Bronchus fibroblast of lung (primary cell): ENCODE results near the gene CCDC51. TPM values are rescaled to one million over a fixed set of nuclear protein-coding genes. Genes with fewer than 3 reads are reported as not detected.

ENCODE experiments used
- total RNA-seq: library from RNA; depleted of rRNA; stranded (reverse); fragments of >200 nt; gene quantifications from 2 replicates; pipeline ENCODE4 v1.2.3, GENCODE V29; 2015

Gene CCDC51
- total RNA-seq = 17.0 and 18.9 TPM in 2 replicates

DNA sequence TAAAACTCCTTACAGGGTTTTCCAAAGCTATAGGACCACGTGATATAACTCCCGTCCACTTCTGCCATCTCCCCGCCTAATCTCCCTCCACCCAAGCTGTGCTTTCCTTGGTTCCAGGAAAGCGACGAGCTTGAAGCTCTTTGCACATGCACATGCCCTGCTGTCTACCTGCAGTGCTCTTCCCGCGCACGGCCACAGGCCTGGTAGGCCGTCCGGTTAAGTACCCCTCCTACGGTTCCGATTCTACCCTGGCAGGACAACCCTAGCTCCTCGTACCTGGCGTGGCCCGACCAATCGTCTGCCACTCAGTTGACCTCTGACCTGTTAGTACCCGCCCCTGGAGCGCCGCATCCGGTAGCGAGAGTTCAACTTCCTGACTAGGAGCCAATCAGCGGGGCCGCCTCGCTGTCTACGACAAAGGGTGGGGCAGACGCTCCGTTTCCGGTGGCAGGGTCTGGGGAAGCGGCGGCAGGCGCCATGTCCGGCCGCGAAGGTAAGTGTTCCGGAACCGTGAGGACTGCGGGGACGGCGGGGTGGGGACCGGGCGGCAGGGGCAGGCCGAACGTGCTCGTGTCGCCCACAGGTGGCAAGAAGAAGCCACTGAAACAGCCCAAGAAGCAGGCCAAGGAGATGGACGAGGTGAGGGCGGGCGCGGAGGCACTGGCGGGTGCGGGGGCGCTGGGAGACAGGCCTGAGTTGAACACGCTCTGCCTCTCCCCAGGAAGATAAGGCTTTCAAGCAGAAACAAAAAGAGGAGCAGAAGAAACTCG lies at the start of gene CCDC51, which contains the start of gene TMA7:
Gene CCDC51, minus strand, starts transcription at position 300 of the 770 bp plus-strand sequence. CDS start 4,991 bp downstream, outside the sequence.
Gene TMA7, plus strand, starts transcription at position 438 of the 770 bp plus-strand sequence. Its CDS starts 40 bp downstream, at position 478.

DNA sequence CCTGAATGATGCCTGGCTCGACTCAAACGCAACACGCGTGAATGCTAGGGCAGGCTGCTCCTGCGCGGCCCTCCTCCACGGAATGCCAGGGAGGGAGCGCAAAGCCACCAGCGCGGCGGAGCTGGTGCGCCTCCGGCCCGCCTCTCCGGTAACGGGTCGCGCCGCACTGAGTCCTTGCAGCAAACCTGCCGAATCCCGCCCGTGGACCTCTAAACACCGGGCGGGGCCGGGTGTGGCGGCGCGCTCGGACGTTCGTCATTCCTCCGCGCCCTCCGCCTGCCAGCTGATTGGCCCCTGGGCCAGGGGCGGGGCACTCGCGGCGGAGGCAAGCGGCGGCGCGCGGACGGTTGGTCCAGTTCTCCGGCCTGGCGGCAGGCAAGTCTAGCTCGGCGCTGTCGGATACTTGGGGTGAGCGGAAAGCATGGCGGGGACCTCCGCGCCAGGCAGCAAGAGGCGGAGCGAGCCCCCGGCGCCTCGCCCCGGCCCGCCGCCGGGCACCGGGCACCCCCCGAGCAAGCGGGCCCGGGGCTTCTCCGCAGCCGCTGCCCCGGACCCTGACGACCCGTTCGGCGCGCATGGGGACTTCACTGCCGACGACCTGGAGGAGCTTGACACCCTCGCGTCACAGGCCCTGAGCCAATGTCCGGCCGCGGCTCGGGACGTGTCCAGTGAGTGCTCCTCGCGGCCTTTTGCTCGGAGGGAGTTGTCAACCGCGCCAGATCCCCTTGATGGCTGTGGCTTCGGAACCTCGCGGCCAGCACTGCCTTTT lies 6.7 kb upstream of the CCDC51 start, which contains the start of gene ATRIP:
Gene ATRIP, plus strand, starts transcription at position 313 of the 769 bp plus-strand sequence. Its CDS starts 109 bp downstream, at position 422.

DNA sequence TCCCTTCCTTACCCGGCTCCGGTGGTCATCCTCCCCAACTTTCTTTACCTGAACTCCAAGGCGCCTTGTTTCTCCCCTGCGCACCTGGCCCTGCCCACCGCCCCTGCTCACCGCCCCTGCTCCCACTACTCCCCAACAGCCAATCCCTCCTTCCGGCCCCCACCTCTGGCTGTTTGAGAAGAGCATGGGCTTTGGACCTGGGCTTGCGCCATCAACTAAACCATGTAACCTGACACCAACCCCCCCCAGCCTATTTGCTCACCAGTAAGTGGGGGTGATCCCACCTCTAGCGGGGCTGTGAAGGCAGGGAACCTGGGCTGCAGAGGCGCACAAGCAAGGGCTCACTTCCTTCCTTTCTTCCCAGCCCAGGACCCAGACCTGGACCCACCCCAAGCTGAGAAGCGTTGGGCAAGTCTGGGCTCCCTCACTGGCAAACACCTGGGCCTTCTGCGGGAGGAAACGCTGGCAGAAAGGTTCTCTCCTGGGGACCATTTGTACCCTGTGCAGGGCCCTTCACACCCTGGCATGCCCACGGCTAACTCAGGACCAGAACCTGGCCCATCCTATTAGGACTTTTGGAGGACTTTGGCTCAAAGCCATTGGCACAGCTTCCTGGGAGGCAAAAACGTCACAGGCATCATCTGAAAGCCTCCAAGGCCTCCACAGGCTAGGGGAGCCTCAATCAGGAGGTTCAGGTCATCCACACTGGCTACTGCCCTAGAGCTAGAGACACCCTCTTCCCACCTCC lies 9.8 kb downstream of the CCDC51 start, which contains the start of gene PLXNB1:
Gene PLXNB1, minus strand, starts transcription at position 127 of the 748 bp plus-strand sequence. CDS start 5,475 bp downstream, outside the sequence.

Other genes starting within 250 kb of the CCDC51 start
- gene CAMP, start 216.6 kb downstream of the CCDC51 start, total RNA-seq = not detected in 2 replicates
- 1.8 TPM in 2 replicates for gene ZNF589, start 199.0 kb downstream of the CCDC51 start, total RNA-seq
- gene NME6, start 138.8 kb downstream of the CCDC51 start, total RNA-seq = 24.9 and 28.1 TPM in 2 replicates
- gene SPINK8, start 106.5 kb downstream of the CCDC51 start, total RNA-seq = not detected in 2 replicates
- gene FBXW12, start 67.9 kb downstream of the CCDC51 start, total RNA-seq = not detected in 2 replicates
- gene PLXNB1, start 10.0 kb downstream of the CCDC51 start, total RNA-seq = 23.3 and 32.1 TPM in 2 replicates
- gene TMA7, start 138 bp upstream of the CCDC51 start, total RNA-seq = 317 and 443 TPM in 2 replicates
- gene ATRIP, start 6.6 kb upstream of the CCDC51 start, total RNA-seq = 8.1 and 9.4 TPM in 2 replicates
- 157 and 171 TPM in 2 replicates for gene SHISA5, start 64.1 kb upstream of the CCDC51 start, total RNA-seq
- gene PFKFB4, start 116.7 kb upstream of the CCDC51 start, total RNA-seq = 8.9 and 12.3 TPM in 2 replicates
- 1.7 and 1.9 TPM in 2 replicates for gene UCN2, start 123.7 kb upstream of the CCDC51 start, total RNA-seq
- gene COL7A1, start 155.2 kb upstream of the CCDC51 start, total RNA-seq = 22.1 and 29.3 TPM in 2 replicates
- gene UQCRC1, start 169.5 kb upstream of the CCDC51 start, total RNA-seq = 311 and 400 TPM in 2 replicates
- not detected in 2 replicates for gene TMEM89, start 181.7 kb upstream of the CCDC51 start, total RNA-seq
- 27.2 and 35.1 TPM in 2 replicates for gene SLC26A6, start 195.3 kb upstream of the CCDC51 start, total RNA-seq
- 1.3 and 2.7 TPM in 2 replicates for gene CELSR3, start 222.8 kb upstream of the CCDC51 start, total RNA-seq
- 19.8 and 25.9 TPM in 2 replicates for gene NCKIPSD, start 245.8 kb upstream of the CCDC51 start, total RNA-seq